GM18873 (cell line): Measurements from ENCODE around the gene ZNF652.
"Not testable (repeated sequence)": the region's sequence is repeated elsewhere in the genome, so short reads cannot be mapped to it uniquely, and the experiment has no call there.

Source experiments
- ATAC-seq: cut with Tn5 transposase; IDR thresholded peaks from one replicate; pipeline ENCODE4 v1.9.1; 2021; ENCODE audit warnings: mild to moderate bottlenecking, moderate library complexity, moderate number of reproducible peaks; ENCODE audit not compliant: unreplicated experiment, low FRiP score

ZNF652 gene

DNA sequence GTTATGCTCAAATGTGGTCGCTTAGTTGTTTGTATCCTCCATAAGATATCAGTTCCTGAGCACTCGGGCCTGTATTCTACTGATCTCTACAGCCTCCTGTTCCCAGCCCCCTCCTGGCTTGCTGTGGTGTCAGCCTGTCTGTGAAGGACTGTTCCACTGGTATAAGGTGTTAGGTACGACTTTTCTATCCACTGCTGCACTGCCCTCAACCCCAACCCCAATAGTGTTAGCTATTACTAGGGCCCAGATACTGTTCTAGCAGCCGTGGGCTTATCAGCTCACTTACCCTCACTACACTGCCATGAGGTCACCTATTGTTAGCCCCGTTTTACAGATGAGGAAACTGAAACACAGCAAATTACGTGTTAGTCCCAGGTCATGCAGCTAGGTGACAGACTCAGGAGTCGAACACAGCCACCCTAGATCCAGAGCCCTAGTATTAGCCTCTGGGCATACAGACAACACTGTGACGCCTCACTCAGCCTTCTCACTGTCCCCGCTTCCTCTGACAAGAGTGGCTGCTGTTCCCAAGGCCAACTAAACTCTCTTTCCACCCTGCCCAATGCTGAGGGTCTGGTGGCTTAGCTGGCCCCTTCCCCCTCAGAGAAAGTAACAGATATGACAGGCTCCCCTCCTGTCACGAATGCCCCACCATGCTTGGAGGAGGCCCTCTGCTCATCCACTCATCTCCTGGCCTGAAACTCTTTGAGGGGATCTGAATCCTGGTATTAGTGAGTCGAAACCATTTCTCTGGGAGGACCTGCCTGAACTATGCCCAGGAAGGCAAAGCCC is 25.6 kb upstream of the ZNF652 start:
- no peak for ATAC-seq

DNA sequence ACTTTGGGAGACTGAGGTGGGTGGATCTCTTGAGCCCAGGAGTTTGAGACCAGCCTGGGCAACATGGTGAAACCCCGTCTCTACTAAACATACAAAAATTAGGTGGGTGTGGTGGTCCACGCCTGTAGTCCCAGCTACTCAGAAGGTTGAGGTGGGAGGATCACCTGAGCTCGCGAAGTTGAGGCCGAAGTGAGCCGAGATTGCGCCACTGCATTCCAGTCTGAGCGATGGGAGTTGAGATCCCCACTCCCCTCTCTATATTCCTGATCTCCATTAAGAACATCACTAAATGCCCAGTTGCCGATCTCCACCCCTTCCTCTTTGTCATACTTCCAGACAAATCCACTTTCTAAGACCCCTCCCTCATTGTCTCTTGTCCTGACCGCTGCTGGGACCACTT is 24.3 kb upstream of the ZNF652 start:
- no peak for ATAC-seq

GRCh38 chr17:49384951-49385350 is 22.9 kb upstream of the ZNF652 start:
- no peak for ATAC-seq

- no peak for ATAC-seq
These were observed 21.0 kb upstream of the ZNF652 start for GRCh38 chr17:49383060-49383459.

GRCh38 chr17:49382556-49382955 is 20.5 kb upstream of the ZNF652 start:
- ATAC-seq: no peak

- no peak for ATAC-seq
These were observed 19.7 kb upstream of the ZNF652 start for GRCh38 chr17:49381793-49382192.

GRCh38 chr17:49381033-49381432 is 19.0 kb upstream of the ZNF652 start:
- no peak for ATAC-seq

DNA sequence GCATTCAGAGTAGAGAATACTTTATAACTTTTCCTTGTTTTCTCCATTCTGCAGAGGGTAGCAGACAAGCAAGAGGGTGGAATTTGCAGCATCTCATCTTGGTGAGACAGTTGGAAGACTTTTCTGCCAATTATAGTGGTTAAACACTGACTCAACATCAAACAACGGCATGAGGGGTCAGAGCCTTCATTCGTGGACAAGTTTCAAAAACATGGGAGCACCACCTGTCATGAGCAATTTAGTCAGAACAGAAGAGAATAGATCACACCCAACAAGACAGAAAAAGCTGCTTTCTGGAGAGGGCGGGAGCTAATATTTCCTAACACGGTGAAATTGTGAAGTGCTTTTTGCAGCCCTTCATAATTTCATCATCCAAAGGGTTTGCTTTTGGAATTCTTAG is 17.9 kb upstream of the ZNF652 start:
- ATAC-seq: no peak

- no peak for ATAC-seq
These were observed 16.3 kb upstream of the ZNF652 start for GRCh38 chr17:49378311-49378710.

GRCh38 chr17:49375544-49375943 is 13.5 kb upstream of the ZNF652 start:
- ATAC-seq: no peak

DNA sequence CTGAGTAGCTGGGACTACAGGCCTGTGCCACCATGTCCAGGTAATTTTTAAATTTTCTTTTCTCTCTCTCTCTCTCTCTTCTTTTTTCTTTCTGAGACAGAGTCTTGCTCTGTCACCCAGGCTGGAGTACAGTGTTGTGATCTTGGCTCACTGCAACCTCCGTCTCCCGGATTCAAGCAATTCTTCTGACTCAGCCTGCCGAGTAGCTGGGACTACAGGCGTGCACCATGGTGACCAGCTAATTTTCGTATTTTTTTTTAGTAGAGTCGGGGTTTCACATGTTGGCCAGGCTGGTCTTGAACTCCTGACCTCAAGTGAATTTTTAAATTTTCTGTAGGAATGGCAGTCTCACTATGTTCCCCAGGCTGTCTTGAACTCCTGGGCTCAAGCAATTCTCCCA is 11.1 kb upstream of the ZNF652 start:
- no peak for ATAC-seq

DNA sequence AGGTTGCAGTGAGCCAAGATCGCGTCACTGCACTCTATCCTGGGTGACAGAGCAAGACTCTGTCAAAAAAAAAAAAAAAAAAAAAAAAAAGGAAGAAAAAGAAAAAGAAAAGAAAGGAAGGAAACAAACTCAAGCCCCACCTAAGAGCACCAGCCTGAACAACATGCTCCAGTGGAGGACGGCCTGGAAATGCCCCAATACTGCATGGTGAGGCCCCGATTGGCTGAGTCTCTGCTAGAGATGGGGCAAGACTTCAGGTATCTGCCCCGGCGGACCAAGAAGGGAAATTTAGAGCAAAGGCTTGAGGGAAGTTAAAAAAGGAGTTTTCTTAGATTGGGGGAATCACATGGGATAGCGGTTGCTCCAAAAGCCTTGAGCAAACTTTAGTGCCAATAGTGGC is 10.4 kb upstream of the ZNF652 start:
- no peak for ATAC-seq

- no peak for ATAC-seq
These were observed 9.2 kb upstream of the ZNF652 start for GRCh38 chr17:49370971-49371834.

GRCh38 chr17:49369760-49370159 is 7.7 kb upstream of the ZNF652 start:
- no peak for ATAC-seq

DNA sequence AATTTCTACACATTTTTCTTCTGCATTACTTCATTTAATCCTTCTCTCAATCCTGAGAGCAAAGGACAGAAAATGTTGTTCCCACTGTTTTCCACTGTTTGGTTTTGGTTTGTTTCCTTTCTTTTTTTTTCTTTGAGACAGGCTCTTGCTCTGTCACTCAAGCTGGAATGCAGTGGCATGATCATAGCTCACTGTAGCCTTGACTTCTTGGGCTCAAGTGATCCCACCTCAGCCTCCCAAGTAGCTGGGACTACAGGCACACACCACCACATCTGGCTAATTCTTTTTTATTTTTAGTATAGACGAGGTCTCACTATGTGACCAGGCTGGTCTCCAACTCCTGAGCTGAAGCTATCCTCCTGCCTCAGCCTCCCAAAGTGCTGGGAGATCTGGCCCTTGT is 7.0 kb upstream of the ZNF652 start:
- ATAC-seq: no peak

DNA sequence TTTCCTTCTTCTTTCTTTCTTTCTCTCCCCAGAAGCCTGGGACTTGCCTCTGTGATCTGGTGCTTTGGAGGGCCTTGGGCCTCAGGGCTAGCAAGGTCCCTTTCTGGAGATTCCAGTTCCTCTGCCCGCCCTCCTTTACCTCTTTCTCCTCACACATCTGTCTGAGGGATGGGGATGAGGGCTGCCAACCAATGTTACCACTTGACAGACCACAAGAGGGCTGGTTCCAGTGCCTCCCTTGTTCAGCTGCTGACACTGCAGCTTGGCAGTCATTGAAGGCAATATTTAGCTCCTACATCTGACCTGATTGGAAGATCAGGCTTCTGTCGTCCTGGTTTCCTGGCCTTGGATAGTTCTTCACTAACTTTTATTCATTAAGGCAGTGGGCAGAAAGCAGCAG is 3.6 kb upstream of the ZNF652 start:
- no peak for ATAC-seq

GRCh38 chr17:49365126-49365525 is 3.1 kb upstream of the ZNF652 start:
- ATAC-seq: not testable (repeated sequence)

- no peak for ATAC-seq
These were observed 2.1 kb upstream of the ZNF652 start for GRCh38 chr17:49364119-49364518.

- ATAC-seq: no peak
These were observed 1.2 kb upstream of the ZNF652 start for GRCh38 chr17:49363251-49363650.

DNA sequence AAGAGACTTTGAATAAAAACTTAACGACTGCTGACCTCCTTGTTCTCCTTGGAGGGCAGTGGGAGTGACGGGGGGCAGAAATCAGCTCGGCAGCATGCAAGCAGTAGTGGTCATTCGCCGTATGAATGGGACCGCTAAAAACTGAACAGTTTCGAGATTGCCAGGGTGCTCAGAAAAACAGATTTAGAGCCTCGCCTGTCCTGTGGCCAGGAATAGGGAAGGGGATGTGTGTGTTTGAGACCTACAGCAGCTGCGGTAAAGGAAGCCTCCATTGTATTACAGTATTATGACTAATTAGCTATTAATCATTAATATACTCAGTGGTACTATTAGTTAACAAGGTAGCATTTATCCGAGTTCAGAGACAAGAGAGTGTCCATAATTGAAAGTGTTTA is 670 bp upstream of the ZNF652 start:
- ATAC-seq: no peak

- ATAC-seq: peak; percentile 10
These were observed 735 bp downstream of the ZNF652 start for GRCh38 chr17:49361129-49361901.
